ENCODE measurements around the gene SIGLEC6. TPM values are rescaled to one million over a fixed set of nuclear protein-coding genes. Genes with fewer than 3 reads are reported as not detected.
A peak's percentile ranks its signal among the peaks of the same experiment; 100 is the strongest.

The SIGLEC6 gene
- not detected in 2 replicates for total RNA-seq (2012; rRNA removed)

DNA sequence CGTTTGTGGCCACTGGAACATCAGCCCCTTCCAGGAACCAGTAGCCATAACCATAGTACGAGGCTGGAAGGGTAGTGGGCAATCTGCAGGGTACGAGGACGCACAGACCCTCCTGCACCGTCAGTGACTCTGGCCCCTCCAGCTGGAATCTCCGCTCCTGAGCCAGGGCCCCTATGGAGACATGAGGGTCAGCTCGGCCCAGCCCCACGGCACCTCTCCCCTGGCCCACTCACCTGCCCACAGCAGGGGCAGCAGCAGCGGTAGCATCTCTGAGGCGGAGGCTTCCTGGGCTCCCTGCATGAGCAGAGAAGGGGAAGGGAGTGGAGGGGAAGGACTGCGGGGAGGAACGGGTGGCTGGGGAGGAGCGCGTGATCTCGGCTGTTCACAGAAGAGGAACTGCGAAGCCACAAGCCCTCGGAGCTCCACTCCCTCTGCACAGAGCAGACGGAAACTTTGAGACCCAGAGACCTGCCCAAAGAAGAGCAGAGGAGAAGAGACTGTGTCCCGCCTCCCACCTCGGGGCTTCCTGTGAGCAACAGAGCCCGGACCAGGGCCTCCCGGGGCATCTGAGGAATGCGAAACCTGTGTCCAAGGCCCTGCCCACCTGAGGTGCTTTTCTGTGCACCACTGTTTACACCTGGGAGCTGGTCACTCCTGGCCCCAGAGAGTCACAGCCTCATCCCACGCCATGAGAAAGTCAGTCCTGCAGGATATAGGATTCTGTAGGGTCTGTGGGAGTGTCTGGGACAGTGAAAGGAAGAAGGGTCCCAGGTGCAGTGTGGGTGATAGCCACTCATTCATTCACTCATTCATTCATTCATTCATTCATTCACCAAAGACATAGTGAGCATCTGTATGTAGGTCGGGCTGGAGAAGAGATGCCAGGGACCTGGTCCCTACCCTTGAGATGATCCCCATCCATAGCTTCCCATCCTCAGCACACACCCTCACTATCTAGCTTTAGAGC lies at the start of gene SIGLEC6:
SIGLEC6 (minus strand) TSS at position 322 of the 967 bp plus-strand sequence; CDS start at position 300, 22 bp downstream.
- Histone ChIP-seq H3K9ac (ENCODE audit: low read depth, low read length) (no peak within 1 kb of the TSS), H3K36me3 (ENCODE audit: insufficient read depth, low read length) (no peaks in the 10 kb centered on the region), H3K4me3 (ENCODE audit: low read length) (no peak within 1 kb of the TSS), H3K4me2 (ENCODE audit: low read length) (no peak within 1 kb of the TSS), H3K4me1 (ENCODE audit: control insufficient read depth, insufficient read depth, low read length) (no peaks in the 10 kb centered on the region), H3K27me3 (ENCODE audit: control insufficient read depth, insufficient read depth, low read length) (no peaks in the 10 kb centered on the region), H3K9me3 (replicated peaks; ENCODE audit: low read length) (no peaks in the 10 kb centered on the region)

DNA sequence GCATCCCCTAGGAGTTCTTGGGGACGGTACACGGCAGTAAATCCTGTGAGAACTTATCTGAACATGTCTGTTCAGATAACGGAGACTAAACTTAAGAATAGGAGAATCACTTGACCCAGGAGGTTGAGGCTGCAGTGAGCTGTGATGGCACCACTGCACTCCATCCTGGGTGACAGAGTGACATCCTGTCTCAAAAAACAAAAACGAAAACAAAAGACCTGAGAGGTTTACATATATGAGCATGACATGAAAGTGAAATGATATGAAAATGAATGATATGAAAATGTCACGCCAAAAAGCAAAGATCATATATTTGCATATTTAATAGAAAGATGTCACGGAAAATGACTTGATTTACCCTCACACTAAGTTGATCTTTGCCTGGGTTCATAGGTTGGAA lies 45.4 kb upstream of the SIGLEC6 start:
- Histone ChIP-seq H3K9me3 (replicated peaks; ENCODE audit: low read length) (no peaks in the 10 kb centered on the region), H3K4me1 (ENCODE audit: control insufficient read depth, insufficient read depth, low read length) (peaks cover 19% of the 10 kb centered on the region), H3K4me3 (ENCODE audit: low read length) (no peak overlapping the region), H3K9ac (ENCODE audit: low read depth, low read length) (no peak overlapping the region), H3K4me2 (ENCODE audit: low read length) (no peak overlapping the region), H3K27me3 (ENCODE audit: control insufficient read depth, insufficient read depth, low read length) (no peaks in the 10 kb centered on the region), H3K36me3 (ENCODE audit: insufficient read depth, low read length) (peaks cover 29% of the 10 kb centered on the region)

DNA sequence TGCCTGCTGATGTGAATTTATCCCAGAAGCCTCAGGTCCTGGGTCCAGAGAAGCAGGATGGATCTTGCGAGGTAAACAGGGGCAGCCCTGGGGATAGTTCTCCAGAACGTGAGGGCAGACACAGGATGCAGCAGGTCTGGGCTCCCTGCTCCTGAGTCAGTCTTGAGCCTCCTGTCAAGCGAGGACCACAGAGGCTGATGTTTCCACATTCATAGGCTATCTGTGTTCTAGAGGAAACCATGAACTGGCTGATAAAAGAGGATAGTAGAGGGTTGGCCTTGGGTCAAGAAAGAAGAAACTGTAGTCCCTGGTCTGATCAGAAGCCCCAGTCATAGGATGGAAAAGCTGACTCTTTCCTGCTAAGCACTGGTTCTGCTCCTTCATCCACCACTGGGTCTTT lies 41.9 kb upstream of the SIGLEC6 start:
- Histone ChIP-seq H3K27me3 (ENCODE audit: control insufficient read depth, insufficient read depth, low read length) (no peaks in the 10 kb centered on the region), H3K36me3 (ENCODE audit: insufficient read depth, low read length) (peaks cover 14% of the 10 kb centered on the region), H3K4me3 (ENCODE audit: low read length) (peak overlapping the region; percentile 51), H3K4me1 (ENCODE audit: control insufficient read depth, insufficient read depth, low read length) (peaks cover 21% of the 10 kb centered on the region), H3K4me2 (ENCODE audit: low read length) (peak overlapping the region; percentile 83), H3K9ac (ENCODE audit: low read depth, low read length) (peak overlapping the region; percentile 30), H3K9me3 (replicated peaks; ENCODE audit: low read length) (no peaks in the 10 kb centered on the region)

DNA sequence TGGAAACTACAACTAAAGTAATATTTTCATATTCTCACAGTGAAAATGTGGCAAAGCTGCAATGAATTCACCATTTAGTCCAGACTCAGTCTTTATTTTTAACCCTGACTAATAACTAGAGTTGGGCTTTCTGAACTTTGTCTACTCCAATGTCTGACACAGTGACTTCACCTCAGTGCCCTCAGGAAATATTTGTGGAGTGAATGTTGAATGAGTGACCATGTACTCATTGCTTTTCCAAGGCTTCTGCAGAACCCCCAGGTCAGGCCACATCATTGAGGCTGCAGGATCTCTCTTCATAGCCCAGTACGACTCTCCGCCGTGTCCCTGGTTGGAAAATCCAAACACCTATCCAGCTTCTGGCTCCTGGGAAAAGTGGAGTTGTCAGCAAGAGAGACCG lies 41.4 kb upstream of the SIGLEC6 start:
- no peaks in the 10 kb centered on the region for H3K27me3 ChIP-seq (ENCODE audit: control insufficient read depth, insufficient read depth, low read length)
- no peaks in the 10 kb centered on the region for H3K9me3 ChIP-seq (replicated peaks; ENCODE audit: low read length)
- peak overlapping the region; percentile 78 for H3K9ac ChIP-seq (ENCODE audit: low read depth, low read length)
- H3K4me1 ChIP-seq (ENCODE audit: control insufficient read depth, insufficient read depth, low read length): peaks cover 21% of the 10 kb centered on the region
- H3K36me3 ChIP-seq (ENCODE audit: insufficient read depth, low read length): peaks cover 14% of the 10 kb centered on the region
- H3K4me2 ChIP-seq (ENCODE audit: low read length): peak overlapping the region; percentile 83
- peak overlapping the region; percentile 74 for H3K4me3 ChIP-seq (ENCODE audit: low read length)

DNA sequence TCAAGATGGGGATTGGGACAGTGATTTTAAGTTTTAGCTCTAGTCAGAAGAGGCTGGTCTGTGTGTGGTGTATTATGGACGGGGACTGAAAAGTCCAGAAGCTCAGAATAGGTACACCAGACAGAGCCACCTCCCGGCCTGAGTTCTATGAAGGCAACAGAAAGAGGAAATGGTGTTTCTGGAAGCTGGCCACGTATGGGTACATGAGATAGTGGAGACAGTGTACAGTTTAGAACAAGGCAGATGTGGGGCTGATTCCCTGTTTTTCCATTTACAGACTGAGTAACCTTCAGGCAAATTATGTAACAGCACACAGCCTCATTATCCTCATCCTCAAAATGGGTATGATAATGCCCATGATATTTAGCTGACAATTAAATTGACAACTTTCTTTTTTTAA lies 40.9 kb upstream of the SIGLEC6 start:
- H3K36me3 ChIP-seq (ENCODE audit: insufficient read depth, low read length): peaks cover 14% of the 10 kb centered on the region
- H3K4me3 ChIP-seq (ENCODE audit: low read length): peak overlapping the region; percentile 74
- H3K27me3 ChIP-seq (ENCODE audit: control insufficient read depth, insufficient read depth, low read length): no peaks in the 10 kb centered on the region
- H3K4me2 ChIP-seq (ENCODE audit: low read length): peak overlapping the region; percentile 83
- peak overlapping the region; percentile 78 for H3K9ac ChIP-seq (ENCODE audit: low read depth, low read length)
- no peaks in the 10 kb centered on the region for H3K9me3 ChIP-seq (replicated peaks; ENCODE audit: low read length)
- H3K4me1 ChIP-seq (ENCODE audit: control insufficient read depth, insufficient read depth, low read length): peaks cover 21% of the 10 kb centered on the region

DNA sequence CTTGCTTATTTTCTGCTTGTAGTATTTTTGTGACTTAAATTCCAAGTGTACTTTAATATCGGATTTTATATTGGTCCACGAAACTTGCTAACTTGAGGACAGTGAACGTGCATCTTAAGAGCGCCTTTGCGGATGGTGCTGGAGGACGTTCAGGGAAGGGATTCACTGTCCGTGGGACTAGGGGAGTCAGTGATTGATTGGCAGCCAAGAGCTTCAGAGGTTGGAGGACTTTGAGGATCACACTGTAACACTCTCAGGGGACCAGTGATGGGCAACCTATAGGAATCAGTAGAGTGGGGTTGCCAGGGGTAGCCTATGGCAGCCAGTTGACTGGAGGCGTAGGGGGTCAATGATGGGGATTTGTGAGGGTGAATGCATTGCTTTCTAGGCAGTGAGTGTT lies 40.1 kb upstream of the SIGLEC6 start:
- Histone ChIP-seq H3K9ac (ENCODE audit: low read depth, low read length) (peak overlapping the region; percentile 78), H3K4me2 (ENCODE audit: low read length) (peak overlapping the region; percentile 83), H3K36me3 (ENCODE audit: insufficient read depth, low read length) (peaks cover 6% of the 10 kb centered on the region), H3K4me3 (ENCODE audit: low read length) (peak overlapping the region; percentile 74), H3K4me1 (ENCODE audit: control insufficient read depth, insufficient read depth, low read length) (peaks cover 21% of the 10 kb centered on the region), H3K9me3 (replicated peaks; ENCODE audit: low read length) (no peaks in the 10 kb centered on the region), H3K27me3 (ENCODE audit: control insufficient read depth, insufficient read depth, low read length) (no peaks in the 10 kb centered on the region)

DNA sequence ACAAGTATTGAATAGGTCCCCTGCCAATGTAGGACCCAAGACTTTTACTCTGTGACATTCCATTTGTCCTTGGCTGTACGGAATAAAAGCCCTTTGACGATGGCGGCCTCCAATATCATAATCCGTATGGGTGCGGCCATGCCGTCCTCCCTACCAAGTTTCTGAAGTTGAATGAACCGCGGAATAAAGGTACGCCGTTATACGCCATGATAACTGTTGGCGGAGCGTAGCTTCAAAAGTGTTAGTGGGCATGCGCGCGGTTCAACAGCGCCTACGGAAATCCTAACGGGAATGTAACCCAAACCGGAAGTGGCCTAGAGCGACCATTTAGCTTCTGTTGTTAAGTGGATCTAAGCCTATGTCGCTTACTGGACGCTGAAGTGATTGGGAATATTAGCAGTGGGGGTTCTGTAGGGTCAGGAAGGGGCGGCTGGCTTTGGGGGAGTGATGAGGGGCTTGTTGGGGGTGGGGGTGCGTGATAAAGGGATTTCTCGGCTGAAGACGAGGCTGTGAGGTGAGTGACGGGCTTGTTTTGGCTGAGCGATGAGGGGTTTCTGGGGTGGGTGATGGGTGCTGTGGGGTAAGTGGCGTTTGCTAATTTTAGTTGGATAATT lies 39.6 kb upstream of the SIGLEC6 start, which contains the start of gene ZNF175:
ZNF175 (plus strand) TSS at position 322 of the 614 bp plus-strand sequence. CDS start 2,047 bp downstream, outside the sequence.
- H3K4me3 ChIP-seq (ENCODE audit: low read length): peak within 1 kb of the TSS; percentile 74
- peaks cover 4% of the 10 kb centered on the region for H3K36me3 ChIP-seq (ENCODE audit: insufficient read depth, low read length)
- H3K9me3 ChIP-seq (replicated peaks; ENCODE audit: low read length): no peaks in the 10 kb centered on the region
- H3K9ac ChIP-seq (ENCODE audit: low read depth, low read length): peak within 1 kb of the TSS; percentile 78
- peaks cover 21% of the 10 kb centered on the region for H3K4me1 ChIP-seq (ENCODE audit: control insufficient read depth, insufficient read depth, low read length)
- no peaks in the 10 kb centered on the region for H3K27me3 ChIP-seq (ENCODE audit: control insufficient read depth, insufficient read depth, low read length)
- peak within 1 kb of the TSS; percentile 83 for H3K4me2 ChIP-seq (ENCODE audit: low read length)

DNA sequence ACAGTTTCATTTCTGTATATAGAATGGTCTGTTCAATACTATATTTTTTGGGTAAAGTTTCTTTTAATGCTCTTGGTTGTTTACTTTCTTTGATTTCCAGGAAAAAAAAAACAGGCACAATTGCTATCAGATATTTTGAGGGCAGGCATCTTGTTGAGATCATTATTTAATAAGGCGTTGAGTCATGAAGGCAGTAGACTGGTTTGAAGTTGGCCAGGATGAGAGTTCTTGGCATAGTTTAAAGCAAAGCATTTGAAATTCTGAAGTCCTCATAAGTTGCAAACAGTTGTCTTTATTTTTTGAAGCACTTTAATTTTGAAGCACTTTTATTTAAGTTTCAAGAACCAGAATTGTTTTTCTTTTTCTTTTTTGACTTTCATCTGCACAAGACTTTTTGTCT lies 37.0 kb upstream of the SIGLEC6 start:
- Histone ChIP-seq H3K9ac (ENCODE audit: low read depth, low read length) (no peak overlapping the region), H3K9me3 (replicated peaks; ENCODE audit: low read length) (no peaks in the 10 kb centered on the region), H3K27me3 (ENCODE audit: control insufficient read depth, insufficient read depth, low read length) (no peaks in the 10 kb centered on the region), H3K4me2 (ENCODE audit: low read length) (no peak overlapping the region), H3K4me3 (ENCODE audit: low read length) (no peak overlapping the region), H3K36me3 (ENCODE audit: insufficient read depth, low read length) (no peaks in the 10 kb centered on the region), H3K4me1 (ENCODE audit: control insufficient read depth, insufficient read depth, low read length) (peaks cover 18% of the 10 kb centered on the region)

DNA sequence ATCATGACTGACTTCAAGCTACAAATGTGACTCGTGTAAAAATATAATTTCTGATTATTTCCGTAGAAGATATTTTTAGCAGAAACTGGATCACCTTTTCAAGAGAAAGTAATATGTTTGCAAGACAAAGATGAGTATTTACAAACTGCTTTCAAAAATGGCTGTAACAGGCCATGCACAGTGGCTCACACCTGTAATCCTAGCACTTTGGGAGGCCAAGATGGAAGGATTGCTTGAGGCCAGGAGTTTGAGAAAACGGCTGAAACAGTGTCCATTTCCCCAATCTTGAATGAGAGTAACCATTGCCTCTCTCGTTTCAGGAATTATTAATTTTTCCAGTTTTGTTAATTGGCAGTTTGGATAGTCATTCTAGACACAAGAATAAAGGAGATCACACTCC lies 36.1 kb upstream of the SIGLEC6 start:
- Histone ChIP-seq H3K9me3 (replicated peaks; ENCODE audit: low read length) (no peaks in the 10 kb centered on the region), H3K4me2 (ENCODE audit: low read length) (no peak overlapping the region), H3K36me3 (ENCODE audit: insufficient read depth, low read length) (no peaks in the 10 kb centered on the region), H3K9ac (ENCODE audit: low read depth, low read length) (no peak overlapping the region), H3K4me1 (ENCODE audit: control insufficient read depth, insufficient read depth, low read length) (peaks cover 9% of the 10 kb centered on the region), H3K4me3 (ENCODE audit: low read length) (no peak overlapping the region), H3K27me3 (ENCODE audit: control insufficient read depth, insufficient read depth, low read length) (no peaks in the 10 kb centered on the region)

DNA sequence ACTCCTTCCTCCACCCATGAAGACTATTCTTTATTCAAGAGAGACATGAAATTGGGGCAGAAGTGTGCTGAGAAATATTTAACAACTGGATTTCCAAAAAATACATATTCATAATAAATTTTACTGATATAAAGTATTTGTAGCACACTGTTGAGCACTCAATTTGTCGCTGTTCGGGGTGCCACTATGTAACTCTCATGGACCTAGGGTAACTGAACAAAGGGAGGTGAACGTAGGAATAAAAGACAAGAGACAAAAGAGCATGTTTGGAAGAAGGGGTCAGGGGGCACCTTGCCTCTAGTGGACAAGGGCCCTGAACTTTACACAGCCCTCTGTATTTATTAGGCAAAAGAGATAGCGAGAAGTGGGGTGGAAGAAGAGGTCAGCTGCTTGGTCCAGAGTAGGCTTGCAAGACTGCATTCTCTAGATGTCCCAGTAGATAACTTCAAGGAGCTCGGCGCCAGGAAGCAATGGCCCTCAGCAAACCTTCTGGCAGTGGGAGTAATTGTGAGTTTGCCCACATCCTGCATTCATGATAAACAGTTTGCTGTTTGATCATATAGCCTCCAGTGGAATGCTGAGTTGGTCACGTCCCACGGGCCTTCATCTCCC lies 35.1 kb upstream of the SIGLEC6 start:
- Histone ChIP-seq H3K4me2 (ENCODE audit: low read length) (no peak overlapping the region), H3K9ac (ENCODE audit: low read depth, low read length) (no peak overlapping the region), H3K27me3 (ENCODE audit: control insufficient read depth, insufficient read depth, low read length) (no peaks in the 10 kb centered on the region), H3K4me1 (ENCODE audit: control insufficient read depth, insufficient read depth, low read length) (no peaks in the 10 kb centered on the region), H3K9me3 (replicated peaks; ENCODE audit: low read length) (no peaks in the 10 kb centered on the region), H3K4me3 (ENCODE audit: low read length) (no peak overlapping the region), H3K36me3 (ENCODE audit: insufficient read depth, low read length) (no peaks in the 10 kb centered on the region)

DNA sequence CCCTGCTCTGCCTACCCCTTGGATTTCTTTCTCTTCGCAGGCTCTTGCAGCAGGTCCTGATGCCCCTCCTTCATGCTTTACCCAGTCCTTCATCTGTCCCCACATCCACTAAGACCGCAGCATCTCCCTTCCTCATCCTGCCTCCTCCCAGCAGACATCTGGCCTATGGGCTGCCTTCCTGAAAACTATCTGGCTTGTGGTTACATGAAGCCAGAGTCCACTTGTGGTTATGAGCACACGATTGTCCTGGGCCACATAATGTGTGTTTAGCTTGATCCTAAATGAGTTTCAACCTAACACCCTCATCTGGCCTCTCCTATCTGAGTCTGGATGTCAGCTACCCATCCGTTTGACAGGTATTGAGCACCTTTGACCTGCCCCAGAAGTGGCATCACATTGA lies 34.1 kb upstream of the SIGLEC6 start:
- Histone ChIP-seq H3K36me3 (ENCODE audit: insufficient read depth, low read length) (no peaks in the 10 kb centered on the region), H3K9ac (ENCODE audit: low read depth, low read length) (no peak overlapping the region), H3K4me3 (ENCODE audit: low read length) (no peak overlapping the region), H3K4me1 (ENCODE audit: control insufficient read depth, insufficient read depth, low read length) (no peaks in the 10 kb centered on the region), H3K27me3 (ENCODE audit: control insufficient read depth, insufficient read depth, low read length) (no peaks in the 10 kb centered on the region), H3K9me3 (replicated peaks; ENCODE audit: low read length) (no peaks in the 10 kb centered on the region), H3K4me2 (ENCODE audit: low read length) (no peak overlapping the region)
